ENCODE data around the gene TMEM150B.

TMEM150B gene

GRCh38 chr19:55279770-55280643 is 45.1 kb downstream of the TMEM150B start, which contains the start of gene HSPBP1:
Gene HSPBP1 (minus strand): TSS chr19:55280110. CDS start chr19:55279608, 502 bp downstream.
- H3K79me2 ChIP-seq (ENCODE audit: insufficient read depth, low read length), result peaks cover 16% of the 10 kb centered on the region
- H3K9ac ChIP-seq (ENCODE audit: low read depth, low read length), result peak within 1 kb of the TSS; percentile 52
- H3K27ac ChIP-seq (ENCODE audit: low read length), result peak within 1 kb of the TSS; percentile 67
- DNase-seq (peak; percentile 94), ATAC-seq (ENCODE audit: insufficient read depth, low read depth) (peak; percentile 91)
- TF ChIP-seq CTCF (IDR thresholded peaks at IDR 0.05; ENCODE audit: borderline replicate concordance, extremely low read depth, low read length, poor library complexity, severe bottlenecking) (peak; percentile 16), EZH2 (IDR thresholded peaks at IDR 0.05; ENCODE audit: borderline replicate concordance, low read depth, low read length, severe bottlenecking) (no peak)
- H3K4me1 ChIP-seq (ENCODE audit: insufficient read depth, low read length), result peaks cover 21% of the 10 kb centered on the region
- no peaks in the 10 kb centered on the region for H4K20me1 ChIP-seq (ENCODE audit: insufficient read depth, low read length)
- no peaks in the 10 kb centered on the region for H3K9me3 ChIP-seq (ENCODE audit: insufficient read depth, low read length, severe bottlenecking)
- H3K4me3 ChIP-seq (ENCODE audit: low read depth in 1 of 2, low read length in 2 of 2), result peak within 1 kb of the TSS; percentile 40 to 73; a peak in 3 of 4 replicates
- peaks cover 28% of the 10 kb centered on the region for H3K36me3 ChIP-seq (ENCODE audit: insufficient read depth, low read length)
- no peaks in the 10 kb centered on the region for H3K27me3 ChIP-seq (ENCODE audit: insufficient read depth, low read length, poor library complexity)
- H3K4me2 ChIP-seq (ENCODE audit: insufficient read depth, low read length), result peak within 1 kb of the TSS; percentile 75
- H2AFZ ChIP-seq (ENCODE audit: low read depth, low read length), result peak within 1 kb of the TSS; percentile 84

- Histone ChIP-seq H3K36me3 (ENCODE audit: insufficient read depth, low read length) (peaks cover 34% of the 10 kb centered on the region), H3K4me3 (ENCODE audit: low read depth in 1 of 2, low read length in 2 of 2) (peak overlapping the region; percentile 40 to 73; a peak in 3 of 4 replicates), H2AFZ (ENCODE audit: low read depth, low read length) (peak overlapping the region; percentile 84), H3K9me3 (ENCODE audit: insufficient read depth, low read length, severe bottlenecking) (no peaks in the 10 kb centered on the region), H3K27ac (ENCODE audit: low read length) (peak overlapping the region; percentile 67), H3K4me2 (ENCODE audit: insufficient read depth, low read length) (peak overlapping the region; percentile 75), H3K9ac (ENCODE audit: low read depth, low read length) (peak overlapping the region; percentile 52), H3K79me2 (ENCODE audit: insufficient read depth, low read length) (peaks cover 16% of the 10 kb centered on the region), H3K27me3 (ENCODE audit: insufficient read depth, low read length, poor library complexity) (no peaks in the 10 kb centered on the region), H3K4me1 (ENCODE audit: insufficient read depth, low read length) (peaks cover 21% of the 10 kb centered on the region), H4K20me1 (ENCODE audit: insufficient read depth, low read length) (no peaks in the 10 kb centered on the region)
- TF ChIP-seq CTCF (IDR thresholded peaks at IDR 0.05; ENCODE audit: borderline replicate concordance, extremely low read depth, low read length, poor library complexity, severe bottlenecking), result no peak
- TF ChIP-seq EZH2 (IDR thresholded peaks at IDR 0.05; ENCODE audit: borderline replicate concordance, low read depth, low read length, severe bottlenecking), result no peak
- ATAC-seq (ENCODE audit: insufficient read depth, low read depth) (no peak), DNase-seq (no peak)
These were observed 45.8 kb downstream of the TMEM150B start for GRCh38 chr19:55279340-55279739.

- TF ChIP-seq EZH2 (IDR thresholded peaks at IDR 0.05; ENCODE audit: borderline replicate concordance, low read depth, low read length, severe bottlenecking), result no peak
- no peak for TF ChIP-seq CTCF (IDR thresholded peaks at IDR 0.05; ENCODE audit: borderline replicate concordance, extremely low read depth, low read length, poor library complexity, severe bottlenecking)
- H3K4me3 ChIP-seq (ENCODE audit: low read depth in 1 of 2, low read length in 2 of 2), result peak overlapping the region in 1 of 2 experiments; percentile 73; a peak in 2 of 4 replicates
- no peaks in the 10 kb centered on the region for H4K20me1 ChIP-seq (ENCODE audit: insufficient read depth, low read length)
- H3K79me2 ChIP-seq (ENCODE audit: insufficient read depth, low read length), result peaks cover 16% of the 10 kb centered on the region
- no peak overlapping the region for H3K27ac ChIP-seq (ENCODE audit: low read length)
- ATAC-seq (ENCODE audit: insufficient read depth, low read depth) (no peak), DNase-seq (no peak)
- H3K27me3 ChIP-seq (ENCODE audit: insufficient read depth, low read length, poor library complexity), result no peaks in the 10 kb centered on the region
- H3K9me3 ChIP-seq (ENCODE audit: insufficient read depth, low read length, severe bottlenecking), result no peaks in the 10 kb centered on the region
- H3K9ac ChIP-seq (ENCODE audit: low read depth, low read length), result peak overlapping the region; percentile 52; the same call in 1 of the 2 replicates
- H3K4me1 ChIP-seq (ENCODE audit: insufficient read depth, low read length), result peaks cover 21% of the 10 kb centered on the region
- peak overlapping the region; percentile 75 for H3K4me2 ChIP-seq (ENCODE audit: insufficient read depth, low read length)
- H3K36me3 ChIP-seq (ENCODE audit: insufficient read depth, low read length), result peaks cover 40% of the 10 kb centered on the region
- no peak overlapping the region for H2AFZ ChIP-seq (ENCODE audit: low read depth, low read length)
These were observed 46.6 kb downstream of the TMEM150B start for GRCh38 chr19:55278391-55279135.

Data from DND-41 (cell line).